Stimulated activated CD8-positive, alpha-beta memory T cell treated with anti-CD3 and anti-CD28 coated beads, Interleukin-7, amount 100 ng/mL, for 24 hours (primary cell): ENCODE results near the gene SH2D4B.

Experiments
- DNase-seq: peaks from one replicate; pipeline ENCODE4 v3.0.0-alpha.2; 2020; ENCODE audit warnings: low read depth

Gene SH2D4B

DNA sequence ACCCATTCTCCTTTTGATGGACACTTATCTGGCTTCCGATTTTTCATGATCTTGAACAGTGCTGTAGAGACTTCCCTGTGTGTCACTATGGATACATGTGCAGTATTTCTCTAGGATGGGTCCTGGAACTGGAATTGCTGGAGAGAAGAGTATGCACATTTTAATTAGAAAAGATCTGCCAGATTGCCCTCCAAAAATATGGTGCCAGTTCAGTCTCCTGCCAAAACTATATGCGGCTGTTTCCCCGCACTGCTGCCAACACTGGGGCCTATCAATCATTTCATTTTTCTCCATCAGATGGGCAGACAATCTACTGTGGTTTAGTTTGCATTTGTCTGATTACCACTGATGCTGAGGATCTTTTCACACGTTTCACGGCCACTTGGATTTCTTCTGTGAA, 105.0 kb downstream of the SH2D4B start:
- no peak for DNase-seq

DNA sequence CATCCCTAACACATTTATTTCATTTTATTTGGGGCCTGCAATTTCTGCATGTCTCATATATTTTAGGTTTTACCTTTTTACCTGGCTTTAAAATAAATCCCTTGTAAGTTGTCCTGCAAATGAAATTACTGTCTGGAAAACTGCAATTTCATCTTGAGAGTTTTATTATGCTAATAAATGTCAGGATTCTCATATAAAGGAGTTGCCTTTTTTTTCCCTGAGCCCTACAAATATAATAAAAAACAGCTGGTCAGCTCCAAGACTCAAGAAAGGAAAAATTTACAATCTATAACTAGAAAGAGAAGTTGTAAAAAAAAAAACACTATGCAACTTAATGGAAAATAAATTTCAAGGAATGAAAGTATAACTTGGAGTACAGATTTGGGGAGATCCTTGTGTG, 108.7 kb downstream of the SH2D4B start:
- DNase-seq: no peak

DNA sequence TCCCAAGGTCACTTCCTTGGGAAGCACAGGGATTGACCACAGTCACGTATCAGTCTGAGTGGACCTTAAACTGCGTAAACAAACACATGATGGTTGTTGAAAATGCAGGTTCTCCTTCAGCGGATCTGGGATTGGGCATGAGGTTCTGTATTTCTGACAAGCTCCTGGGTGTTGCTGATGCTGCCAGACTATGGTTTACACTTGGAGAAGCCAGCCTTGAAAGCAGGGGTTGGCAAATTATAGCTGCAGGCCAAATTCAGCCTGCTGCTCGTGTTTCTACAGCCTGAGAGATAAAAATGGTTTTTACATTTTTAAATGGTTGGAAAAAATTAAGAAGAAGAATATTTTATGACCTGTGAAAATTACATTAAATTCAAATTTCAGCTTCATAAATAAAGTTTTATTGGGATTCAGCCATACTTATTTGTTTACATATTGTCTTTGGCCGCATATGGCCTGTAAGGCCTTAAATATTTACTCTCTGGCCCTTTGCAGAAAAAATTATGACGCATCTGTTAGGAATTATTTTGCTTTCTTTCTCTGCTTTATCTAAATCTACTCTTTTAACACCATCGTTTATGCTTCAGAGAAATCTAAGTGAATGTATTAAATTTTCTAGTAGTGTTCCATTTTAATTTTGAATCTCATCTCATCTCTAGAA, 109.6 kb downstream of the SH2D4B start:
- no peak for DNase-seq

DNA sequence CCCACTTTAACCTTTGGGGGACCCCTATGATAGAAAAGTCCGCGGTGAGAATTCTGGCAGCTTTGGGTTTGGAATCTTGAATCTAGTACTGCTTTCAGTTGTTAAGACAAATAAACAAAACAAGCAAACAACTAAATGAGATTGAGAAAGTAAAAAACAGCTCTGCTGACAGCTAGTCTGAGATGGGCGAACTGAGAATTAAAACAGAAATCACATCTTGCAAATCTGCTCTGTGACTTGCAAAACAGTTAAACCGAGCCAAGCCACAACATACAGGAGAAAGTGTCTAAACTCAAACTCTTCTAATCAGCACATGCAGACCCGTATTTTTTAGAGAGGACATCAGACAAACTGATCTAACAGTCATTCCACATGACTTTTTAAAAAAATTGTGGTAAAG, 110.4 kb downstream of the SH2D4B start:
- DNase-seq: no peak

DNA sequence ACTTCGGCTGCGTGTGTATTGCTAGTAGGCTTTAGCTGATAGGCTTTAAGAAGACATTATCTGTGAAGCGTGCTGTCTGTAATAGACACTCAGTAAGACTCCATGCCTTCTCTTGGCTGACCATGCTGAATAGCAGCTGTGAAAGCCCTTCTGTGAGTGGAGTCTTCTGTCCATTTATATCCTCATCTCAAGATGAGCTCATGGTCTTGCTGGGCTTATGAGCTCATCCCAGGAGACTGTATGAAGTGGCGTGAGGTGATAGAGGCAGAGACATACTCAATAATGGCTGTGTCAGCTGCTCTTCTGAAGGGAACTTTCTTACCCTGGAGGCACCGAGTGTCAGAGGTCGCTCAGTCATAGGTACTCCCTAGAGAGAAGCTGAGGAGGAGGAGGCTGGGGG, 111.5 kb downstream of the SH2D4B start:
- DNase-seq: no peak

DNA sequence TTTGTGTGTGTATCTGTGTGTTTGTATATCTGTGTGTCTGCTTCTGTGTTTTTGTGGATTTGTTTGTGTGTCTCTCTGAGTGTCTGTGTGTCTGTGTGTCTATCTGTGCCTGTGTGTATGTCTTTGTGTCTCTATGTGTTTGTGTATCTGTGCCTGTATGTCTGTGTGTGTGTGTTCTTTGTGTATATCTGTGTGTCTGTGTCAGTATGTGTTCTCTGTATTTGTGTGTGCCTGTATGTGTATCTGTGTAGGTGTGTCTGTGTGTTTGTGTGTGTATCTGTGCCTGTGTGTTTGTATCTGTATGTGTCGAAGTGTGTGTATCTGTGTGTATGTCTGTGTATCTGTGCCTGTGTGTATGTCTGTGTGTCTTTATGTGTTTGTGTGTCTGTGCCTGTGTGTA, 118.2 kb downstream of the SH2D4B start:
- DNase-seq: no peak

DNA sequence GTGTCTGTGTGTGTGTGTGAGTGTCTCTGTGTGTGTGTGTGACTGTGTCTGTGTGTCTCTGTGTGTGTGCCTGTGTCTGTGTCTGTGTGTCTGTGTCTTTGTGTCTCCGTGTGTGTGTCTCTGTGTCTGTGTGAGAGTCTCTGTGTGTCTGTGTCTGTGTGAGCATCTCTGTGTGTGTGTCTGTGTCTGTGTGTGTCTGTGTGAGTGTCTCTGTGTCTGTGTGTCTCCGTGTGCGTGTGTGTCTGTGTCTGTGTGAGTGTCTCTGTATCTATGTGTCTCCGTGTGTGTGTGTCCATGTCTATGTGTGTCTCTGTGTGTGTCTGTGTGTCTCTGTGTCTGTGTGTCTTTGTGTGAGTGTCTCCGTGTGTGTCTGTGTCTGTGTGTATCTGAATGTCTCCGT, 120.4 kb downstream of the SH2D4B start:
- DNase-seq: no peak

DNA sequence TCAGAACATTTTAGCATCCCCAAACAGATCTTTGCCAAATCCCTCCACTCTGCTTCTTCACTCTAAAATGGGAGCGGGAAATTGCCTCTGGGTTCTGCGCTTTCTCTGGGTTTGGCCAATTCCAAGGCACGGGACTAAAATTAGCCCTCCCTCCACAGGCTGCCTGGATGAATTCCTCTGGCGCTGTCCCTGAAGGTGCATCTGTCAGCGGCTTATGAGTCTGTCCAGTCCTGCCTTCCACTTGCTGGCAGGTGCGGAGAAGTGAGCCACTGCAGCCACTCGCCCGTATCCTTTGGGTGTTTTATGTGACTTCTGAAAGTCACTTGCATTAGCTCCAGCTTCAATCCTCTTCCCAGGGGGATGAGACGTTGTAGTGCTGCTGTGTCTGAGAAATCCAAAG, 121.6 kb downstream of the SH2D4B start:
- no peak for DNase-seq

DNA sequence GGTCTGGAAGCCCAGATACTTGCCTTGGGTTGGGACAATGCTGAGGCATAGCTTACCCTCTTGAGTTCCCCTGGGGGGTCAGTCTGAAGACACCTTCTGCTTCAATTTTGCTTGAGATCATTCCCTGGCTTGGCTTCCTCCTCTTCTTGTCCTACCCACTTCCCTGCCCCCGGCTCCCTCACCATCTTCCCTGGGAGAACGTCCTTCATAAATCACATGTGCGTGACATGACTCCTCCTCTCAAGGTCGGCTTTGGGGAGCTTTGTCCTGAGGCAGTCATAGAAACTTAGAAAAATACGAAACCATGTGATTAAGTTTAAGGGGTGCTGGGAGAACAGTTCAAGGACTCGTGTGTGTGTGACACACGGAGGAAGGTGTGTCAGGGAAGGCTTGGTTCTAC, 122.6 kb downstream of the SH2D4B start:
- DNase-seq: no peak

DNA sequence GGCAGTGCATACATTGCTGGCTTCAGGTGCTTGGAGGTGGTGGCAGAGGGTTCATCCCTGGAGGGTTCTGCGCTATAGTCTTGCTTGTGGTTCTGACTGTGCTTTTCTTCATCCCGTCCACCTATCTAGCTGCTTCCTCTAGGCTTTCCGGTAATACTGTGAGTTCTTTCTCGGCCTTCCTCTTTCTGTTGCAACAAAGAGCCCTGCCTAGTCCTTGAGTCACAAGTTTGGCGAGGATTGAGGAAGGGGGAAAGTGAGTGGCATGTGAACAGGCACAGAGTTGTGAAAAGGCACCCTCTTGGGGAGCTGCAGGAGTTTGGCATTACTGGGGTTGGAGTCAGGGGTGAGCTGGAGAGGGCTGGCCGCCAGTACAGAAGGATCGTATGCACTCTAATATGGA, 123.0 kb downstream of the SH2D4B start:
- no peak for DNase-seq

DNA sequence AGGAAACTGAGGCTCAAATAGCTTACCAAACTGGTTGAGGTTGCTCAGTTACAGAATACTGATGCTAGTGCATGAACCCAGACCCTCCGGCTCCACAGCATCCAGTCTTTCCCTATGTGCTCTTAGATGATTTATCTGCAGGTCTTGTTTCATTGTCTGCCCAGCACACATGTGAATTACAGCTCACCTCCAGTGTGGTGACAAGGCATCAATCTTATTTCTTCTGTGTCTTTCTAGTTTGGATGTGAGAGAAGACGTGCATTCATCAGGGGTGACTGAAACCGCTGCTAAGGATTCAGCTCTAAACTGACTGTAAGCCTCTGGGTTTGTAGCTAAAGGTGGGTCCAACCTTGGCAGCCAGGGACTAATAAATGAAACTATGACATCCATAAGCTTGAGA, 123.8 kb downstream of the SH2D4B start:
- no peak for DNase-seq

DNA sequence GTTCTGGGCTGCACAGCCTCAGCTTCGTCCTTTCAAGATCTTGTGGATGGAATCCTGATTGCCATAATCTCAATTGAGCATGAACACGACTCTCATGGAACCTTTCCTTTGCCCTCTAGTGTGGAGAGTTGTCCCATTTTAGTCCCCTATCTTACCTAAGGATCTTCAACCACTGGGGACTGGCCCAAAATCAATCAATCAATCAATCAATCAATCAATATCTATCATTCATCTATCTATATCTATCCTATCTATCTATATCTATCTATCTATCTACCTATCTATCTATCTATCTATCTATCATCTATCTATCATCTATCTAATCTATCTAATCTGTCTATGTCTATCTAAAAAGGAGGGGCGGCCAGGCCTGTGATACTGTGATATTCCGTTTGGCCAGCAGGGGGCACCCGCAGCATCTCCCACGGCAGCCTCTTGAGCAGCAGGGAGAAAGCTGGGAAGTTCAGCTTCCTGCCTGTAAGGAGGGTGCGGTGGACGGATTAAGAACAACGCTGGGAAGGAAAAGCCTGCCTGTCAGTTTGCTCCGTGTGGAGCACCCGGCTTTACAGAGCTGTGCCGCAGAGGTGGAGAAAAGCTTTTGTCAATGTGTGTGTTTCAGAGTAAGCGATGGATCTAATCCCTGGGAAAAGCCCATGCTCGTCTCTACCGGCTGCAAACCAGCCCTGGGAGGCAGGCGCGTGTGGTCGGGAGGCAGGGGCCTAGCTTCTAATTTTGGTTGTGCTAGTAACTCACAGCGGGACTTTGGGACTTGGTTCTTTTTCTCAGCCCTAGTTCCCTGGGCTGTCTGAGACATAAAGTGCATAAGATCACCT, 124.9 kb downstream of the SH2D4B start:
- DNase-seq: peak; percentile 50

DNA sequence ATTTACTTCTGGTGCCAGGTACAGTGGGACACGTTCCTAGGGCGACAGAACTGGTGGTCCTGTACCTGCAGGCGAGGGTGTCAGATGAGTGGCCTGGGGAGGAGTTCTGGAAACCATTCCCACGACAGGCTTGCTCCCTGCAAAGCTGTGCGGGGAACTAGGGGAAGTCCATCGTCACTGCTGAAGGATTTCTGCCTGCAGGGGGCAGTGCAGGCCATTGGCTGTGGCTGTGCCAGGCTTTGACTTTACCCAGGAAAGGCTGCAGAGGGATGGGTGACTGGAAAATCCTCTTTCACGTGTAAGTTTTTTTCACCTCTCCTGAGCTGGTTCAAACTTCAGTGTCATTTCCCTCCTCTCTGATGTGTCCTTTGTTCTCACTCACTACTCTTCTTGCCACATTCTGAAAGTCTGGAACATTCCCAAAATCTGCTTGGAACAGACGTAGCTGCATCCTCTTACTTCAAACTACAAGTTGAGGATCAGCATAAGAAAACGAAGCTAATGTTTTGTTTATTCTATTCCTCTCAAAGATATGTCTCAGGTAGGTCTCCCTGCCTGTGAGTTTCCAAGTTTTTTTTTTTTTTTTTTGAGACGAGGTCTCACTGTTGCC, 126.5 kb downstream of the SH2D4B start:
- DNase-seq: peak; percentile 26

DNA sequence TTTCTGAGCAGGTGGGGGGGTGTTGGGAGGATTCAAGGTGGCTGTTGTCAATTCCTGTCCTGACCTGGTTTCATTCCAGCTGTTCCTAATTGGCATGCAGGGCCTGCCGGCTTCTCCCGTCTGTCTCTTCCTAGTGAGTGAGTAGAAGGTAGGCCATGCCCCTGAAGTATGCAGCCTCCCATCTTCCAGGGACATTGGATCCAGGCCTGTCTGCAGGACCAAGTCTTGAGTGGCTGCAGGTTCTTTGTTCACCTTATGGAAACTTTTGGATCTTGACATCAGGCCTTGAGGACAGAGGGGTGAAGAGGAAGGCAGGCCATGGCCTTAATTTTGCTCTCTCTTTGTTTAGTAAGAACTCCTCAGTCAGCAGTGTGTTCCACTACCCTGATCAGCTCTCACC, 131.8 kb downstream of the SH2D4B start:
- DNase-seq: no peak

DNA sequence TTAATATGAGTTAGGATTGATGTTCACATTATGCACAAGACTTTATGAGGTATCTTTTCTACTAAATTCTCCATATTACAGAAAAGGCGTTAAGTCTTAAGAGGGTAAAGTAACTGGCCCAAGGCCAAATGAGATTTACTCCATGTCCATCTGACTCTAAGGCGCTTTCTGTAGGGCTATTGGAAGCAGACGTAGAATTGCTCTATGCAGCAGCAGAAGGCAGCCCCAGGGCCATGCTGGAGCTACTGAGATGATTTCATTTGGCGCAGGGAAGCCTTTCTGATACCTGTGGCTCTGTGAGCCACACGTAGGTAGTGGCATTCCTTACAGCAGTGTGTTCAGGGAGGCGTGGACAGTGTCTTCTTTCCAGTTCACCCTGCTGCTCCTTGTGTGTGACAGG, 133.1 kb downstream of the SH2D4B start:
- DNase-seq: no peak

DNA sequence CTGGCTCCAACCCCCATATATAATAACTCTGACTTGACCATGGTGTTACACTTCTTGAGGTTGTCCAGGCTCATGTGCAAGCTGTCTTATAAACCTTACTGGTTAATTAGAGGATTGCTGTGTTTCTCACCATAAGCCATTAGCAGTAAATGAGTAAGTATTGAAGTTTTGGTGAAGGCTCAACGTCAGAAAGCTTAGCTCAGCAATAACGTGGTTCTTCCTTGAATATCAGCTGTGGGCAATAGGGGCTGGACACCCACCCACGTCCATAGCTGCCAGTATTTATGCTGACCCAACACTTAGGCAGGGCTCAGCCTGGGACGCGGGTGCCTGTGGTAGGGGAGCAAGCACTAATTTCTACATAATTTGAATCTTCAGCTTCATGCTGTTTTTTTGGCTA, 134.1 kb downstream of the SH2D4B start:
- no peak for DNase-seq

DNA sequence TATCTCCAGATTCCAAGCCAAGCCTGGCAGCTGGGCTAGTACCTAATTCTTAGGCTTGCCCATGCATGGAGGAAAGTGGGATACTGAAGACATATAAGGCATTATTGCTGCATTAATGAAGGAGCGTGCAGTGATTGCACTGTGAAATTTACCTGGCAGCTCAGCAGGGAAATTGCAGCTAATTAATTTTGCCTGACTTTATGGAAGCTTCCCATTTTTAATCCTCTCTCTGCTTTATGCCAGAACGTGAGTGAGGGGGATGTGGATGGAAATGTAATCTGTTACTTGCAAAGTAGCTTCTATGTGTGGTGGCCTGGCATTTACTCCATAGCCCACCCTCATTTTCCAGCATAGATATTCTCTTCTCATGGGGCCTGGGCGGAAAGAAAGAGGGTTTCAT, 134.9 kb downstream of the SH2D4B start:
- no peak for DNase-seq

DNA sequence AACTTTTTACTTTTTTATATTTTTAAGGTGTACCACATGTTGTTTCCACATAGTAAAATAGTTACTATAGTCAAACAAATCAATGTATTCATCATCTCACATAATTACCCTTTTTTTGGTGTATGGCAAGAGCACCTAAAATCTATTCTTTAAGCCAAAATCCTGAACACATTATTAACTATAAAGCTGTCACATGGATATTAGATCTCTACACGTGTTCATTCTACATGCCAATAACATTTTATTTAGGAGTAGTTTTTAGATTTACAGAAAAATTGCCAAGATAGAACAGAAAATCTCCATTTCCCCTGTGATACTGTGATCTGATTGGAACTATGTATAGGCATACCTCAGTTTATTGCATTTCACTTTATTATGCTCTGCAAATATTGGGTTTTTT, 137.1 kb downstream of the SH2D4B start:
- DNase-seq: no peak

DNA sequence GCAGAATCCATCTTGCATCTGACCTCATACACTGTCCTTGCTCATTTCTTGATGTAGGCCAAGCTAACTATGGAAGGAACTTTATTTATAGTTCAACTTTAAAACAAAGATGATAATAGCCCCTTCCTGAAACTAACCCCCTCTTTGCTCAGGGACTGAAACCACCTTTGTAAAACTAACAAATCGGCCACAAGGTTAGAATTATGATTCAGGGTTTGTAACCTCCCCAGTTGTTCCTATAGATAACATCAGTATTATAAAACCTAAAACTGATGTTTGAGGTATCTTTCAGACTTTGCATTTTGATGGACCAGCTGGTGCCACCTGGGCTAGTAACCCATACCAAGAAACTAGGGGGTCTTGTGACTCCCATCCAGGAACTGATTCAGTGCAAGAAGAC, 143.4 kb downstream of the SH2D4B start:
- DNase-seq: no peak

DNA sequence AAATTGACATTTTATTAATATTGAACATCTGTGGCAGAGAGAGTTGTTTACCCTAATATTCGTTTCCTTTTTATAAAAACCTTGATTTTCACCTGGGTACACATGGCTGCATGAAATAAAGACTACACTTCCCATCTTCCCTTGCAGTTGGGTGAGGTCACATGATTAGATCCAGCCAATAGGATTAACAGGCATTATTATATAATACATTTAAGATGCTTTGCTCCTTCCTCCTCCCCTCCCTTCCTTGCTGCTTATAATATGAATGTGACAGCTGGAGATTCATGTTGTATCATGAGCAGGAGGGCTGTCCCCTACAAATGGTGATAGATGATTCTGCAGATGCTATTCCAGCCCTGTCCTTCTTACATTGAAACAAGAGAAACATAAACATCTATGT, 146.6 kb downstream of the SH2D4B start:
- no peak for DNase-seq

DNA sequence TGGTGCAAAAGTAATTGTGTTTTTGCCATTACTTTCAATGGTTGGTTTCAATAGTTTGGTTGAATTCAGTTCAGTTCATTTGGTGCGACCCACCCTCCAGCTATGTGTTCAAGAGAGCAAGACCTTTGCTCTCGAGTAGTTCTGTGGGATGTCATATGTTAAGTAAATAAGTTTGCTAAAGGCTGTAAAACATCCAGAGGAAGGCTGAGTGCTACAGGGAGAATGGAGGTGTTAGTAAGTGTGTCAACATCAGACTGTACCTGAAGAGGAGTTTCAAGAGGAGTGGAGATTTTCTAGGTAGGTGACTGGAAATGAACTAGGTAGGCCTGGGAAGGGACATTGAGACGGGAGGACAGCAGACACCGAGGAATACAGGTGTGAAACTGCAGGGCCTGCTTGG, 147.7 kb downstream of the SH2D4B start:
- no peak for DNase-seq

DNA sequence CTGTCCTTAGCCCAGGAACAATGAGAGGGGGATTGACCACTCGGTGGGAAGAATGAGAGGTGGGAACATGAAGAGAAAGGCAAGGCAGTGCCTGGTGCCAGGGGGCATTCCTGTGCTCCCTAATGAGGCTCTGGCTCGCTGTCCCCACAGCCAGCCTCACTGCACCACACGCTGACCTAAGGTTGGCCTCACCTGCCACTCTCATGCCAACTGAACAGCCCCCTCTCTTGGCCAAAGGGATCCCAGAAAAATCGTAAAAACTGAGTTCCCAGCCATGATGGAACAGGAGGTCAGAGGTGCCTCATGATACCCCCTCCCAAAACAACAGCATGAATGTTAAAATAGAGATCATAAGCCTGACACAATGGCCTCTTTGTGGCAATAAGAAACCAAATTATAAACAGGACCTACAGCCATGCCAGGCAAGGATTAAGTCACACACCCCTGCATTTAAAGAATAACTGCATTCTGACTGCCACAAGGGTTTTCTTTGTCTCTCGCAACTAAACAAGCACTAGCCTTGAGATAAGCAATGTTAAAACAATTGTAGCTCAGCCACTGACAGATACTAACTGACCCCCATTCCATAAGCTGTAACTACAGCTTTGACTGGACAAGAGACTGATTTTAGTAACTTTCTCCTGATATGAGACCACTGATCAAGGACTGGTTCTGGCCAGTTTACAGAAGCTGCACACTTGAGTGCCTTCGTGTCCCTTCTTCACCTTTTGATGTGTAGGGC, 149.2 kb downstream of the SH2D4B start:
- DNase-seq: no peak

DNA sequence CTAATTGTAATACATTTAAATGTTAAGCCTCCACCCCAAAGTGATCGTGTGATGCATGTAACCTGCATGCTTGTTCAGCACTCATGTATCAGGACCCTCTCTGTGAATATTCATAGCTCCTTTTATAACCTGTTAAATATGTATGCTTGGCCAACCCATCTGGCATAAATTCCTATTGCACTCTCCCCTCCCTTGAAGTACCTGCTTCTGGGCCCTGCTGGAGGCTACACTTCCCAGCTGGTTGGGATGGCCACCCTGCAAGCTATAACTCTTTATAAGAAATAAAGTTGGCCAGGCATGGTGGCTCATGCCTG, 149.7 kb downstream of the SH2D4B start:
- no peak for DNase-seq
